WERI-Rb-1 (cell line): ENCODE data around the gene CREM.

Experiments used
- DNase-seq: peaks from one replicate; pipeline ENCODE4 v3.0.0-alpha.2; 2020
- H3K27ac ChIP-seq: fragments of 250-450 bp; sonication (Bioruptor Pico); 2 replicates; pipeline ENCODE4 v1.5.1; 2020; ENCODE audit warnings: mild to moderate bottlenecking, moderate library complexity
- H3K27me3 ChIP-seq: fragments of 250-450 bp; sonication (Bioruptor Pico); 2 replicates; pipeline ENCODE4 v1.5.1; 2021; ENCODE audit warnings: mild to moderate bottlenecking, low read depth, moderate library complexity; ENCODE audit not compliant: insufficient read depth, severe bottlenecking
- H3K36me3 ChIP-seq: fragments of 250-450 bp; sonication (Bioruptor Pico); 2 replicates; pipeline ENCODE4 v1.5.1; 2020; ENCODE audit warnings: mild to moderate bottlenecking, moderate library complexity
- H3K4me3 ChIP-seq: 2 replicates; pipeline ENCODE4 v1.5.1; 2011; ENCODE audit warnings: low read depth, mild to moderate bottlenecking, control low read depth, low read length
- H3K9me3 ChIP-seq: fragments of 250-450 bp; sonication (Bioruptor Pico); 2 replicates; pipeline ENCODE4 v1.5.1; 2021; ENCODE audit warnings: mild to moderate bottlenecking, moderate library complexity; ENCODE audit not compliant: severe bottlenecking
- TF ChIP-seq, protein P1 (sequence below): IDR thresholded peaks from 2 replicates; pipeline ENCODE4 v1.5.1; 2011; ENCODE audit warnings: low read depth, mild to moderate bottlenecking, control low read depth, inconsistent platforms, low read length

Gene CREM

GRCh38 chr10:35103882-35104281 lies 22.8 kb upstream of the CREM start:
- no peak overlapping the region for H3K4me3 ChIP-seq
- no peaks in the 10 kb centered on the region for H3K9me3 ChIP-seq
- TF ChIP-seq, protein P1, sequence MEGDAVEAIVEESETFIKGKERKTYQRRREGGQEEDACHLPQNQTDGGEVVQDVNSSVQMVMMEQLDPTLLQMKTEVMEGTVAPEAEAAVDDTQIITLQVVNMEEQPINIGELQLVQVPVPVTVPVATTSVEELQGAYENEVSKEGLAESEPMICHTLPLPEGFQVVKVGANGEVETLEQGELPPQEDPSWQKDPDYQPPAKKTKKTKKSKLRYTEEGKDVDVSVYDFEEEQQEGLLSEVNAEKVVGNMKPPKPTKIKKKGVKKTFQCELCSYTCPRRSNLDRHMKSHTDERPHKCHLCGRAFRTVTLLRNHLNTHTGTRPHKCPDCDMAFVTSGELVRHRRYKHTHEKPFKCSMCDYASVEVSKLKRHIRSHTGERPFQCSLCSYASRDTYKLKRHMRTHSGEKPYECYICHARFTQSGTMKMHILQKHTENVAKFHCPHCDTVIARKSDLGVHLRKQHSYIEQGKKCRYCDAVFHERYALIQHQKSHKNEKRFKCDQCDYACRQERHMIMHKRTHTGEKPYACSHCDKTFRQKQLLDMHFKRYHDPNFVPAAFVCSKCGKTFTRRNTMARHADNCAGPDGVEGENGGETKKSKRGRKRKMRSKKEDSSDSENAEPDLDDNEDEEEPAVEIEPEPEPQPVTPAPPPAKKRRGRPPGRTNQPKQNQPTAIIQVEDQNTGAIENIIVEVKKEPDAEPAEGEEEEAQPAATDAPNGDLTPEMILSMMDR: no peak
- H3K27ac ChIP-seq: no peak overlapping the region
- H3K36me3 ChIP-seq: no peaks in the 10 kb centered on the region
- no peak for DNase-seq
- no peaks in the 10 kb centered on the region for H3K27me3 ChIP-seq

DNA sequence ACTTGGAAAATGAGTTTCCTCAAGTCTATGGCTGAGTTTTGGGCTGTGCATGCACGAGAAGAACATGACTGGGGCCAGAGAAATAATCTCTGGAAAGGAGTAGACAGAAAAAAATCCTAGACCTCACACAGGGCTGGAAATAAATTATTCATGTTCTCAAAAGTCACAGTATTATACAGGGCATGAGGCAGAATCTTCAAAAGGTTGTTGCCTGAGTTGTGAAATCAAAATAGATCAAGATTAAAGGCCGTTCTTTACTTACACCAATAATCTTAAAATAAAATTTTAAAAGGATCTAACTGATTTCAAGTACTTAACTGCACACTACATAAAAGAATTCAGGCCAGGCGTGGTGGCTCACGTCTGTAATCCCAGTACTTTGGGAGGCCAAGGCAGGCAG lies 14.1 kb upstream of the CREM start:
- no peaks in the 10 kb centered on the region for H3K9me3 ChIP-seq
- H3K4me3 ChIP-seq: no peak overlapping the region
- H3K27me3 ChIP-seq: no peaks in the 10 kb centered on the region
- H3K36me3 ChIP-seq: no peaks in the 10 kb centered on the region
- no peak overlapping the region for H3K27ac ChIP-seq
- TF ChIP-seq, protein P1: no peak
- no peak for DNase-seq

DNA sequence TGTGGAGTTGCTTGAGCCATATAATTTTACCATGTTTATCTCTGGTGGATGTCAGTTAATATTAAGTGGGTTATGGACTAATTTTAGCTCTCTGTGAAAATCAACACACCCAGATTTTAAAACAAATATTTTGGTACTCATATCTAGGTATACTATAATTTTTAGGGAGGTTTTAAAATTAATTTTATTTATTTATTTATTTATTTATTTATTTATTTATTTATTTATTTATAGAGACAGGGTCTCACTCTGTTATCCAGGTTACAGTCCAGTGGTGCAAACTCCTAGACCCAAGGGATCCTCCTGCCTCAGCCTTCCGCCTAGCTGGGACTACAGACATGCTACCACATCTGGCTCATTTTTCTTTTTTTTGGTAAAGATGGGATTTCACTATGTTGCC lies 7.3 kb upstream of the CREM start:
- DNase-seq: no peak
- TF ChIP-seq, protein P1: no peak
- no peaks in the 10 kb centered on the region for H3K36me3 ChIP-seq
- H3K27me3 ChIP-seq: no peaks in the 10 kb centered on the region
- no peak overlapping the region for H3K4me3 ChIP-seq
- no peaks in the 10 kb centered on the region for H3K9me3 ChIP-seq
- H3K27ac ChIP-seq: no peak overlapping the region

DNA sequence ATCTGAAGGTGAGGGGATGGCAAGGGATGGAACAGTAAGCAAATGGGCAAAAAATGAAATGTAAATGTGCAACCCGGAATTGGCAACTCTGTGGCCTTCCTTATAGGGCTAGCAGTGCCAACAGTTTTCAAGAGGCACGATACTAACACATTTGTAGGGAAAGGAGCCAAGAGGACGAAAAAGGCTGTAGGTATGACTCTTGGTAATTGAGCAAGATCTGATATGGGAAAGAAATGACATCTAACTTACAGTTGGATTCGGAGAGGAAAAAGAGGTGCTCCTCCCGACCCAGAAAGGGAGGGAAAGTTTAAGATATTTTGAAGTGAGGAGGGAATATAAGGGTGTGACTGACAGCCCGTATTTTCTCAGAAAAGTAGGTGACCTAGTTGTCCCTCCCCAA lies 2.1 kb upstream of the CREM start:
- H3K36me3 ChIP-seq: no peaks in the 10 kb centered on the region
- H3K27ac ChIP-seq: no peak overlapping the region
- H3K27me3 ChIP-seq: no peaks in the 10 kb centered on the region
- DNase-seq: no peak
- TF ChIP-seq, protein P1: no peak
- H3K4me3 ChIP-seq: no peak overlapping the region
- no peaks in the 10 kb centered on the region for H3K9me3 ChIP-seq

GRCh38 chr10:35126062-35126529 lies 550 bp upstream of the CREM start:
- no peaks in the 10 kb centered on the region for H3K36me3 ChIP-seq
- H3K4me3 ChIP-seq: peak overlapping the region; percentile 31
- no peak for DNase-seq
- H3K27me3 ChIP-seq: no peaks in the 10 kb centered on the region
- peak overlapping the region; percentile 72 for H3K27ac ChIP-seq
- TF ChIP-seq, protein P1: no peak
- no peaks in the 10 kb centered on the region for H3K9me3 ChIP-seq

- peak; percentile 9 for DNase-seq
- Histone ChIP-seq H3K4me3 (peak overlapping the region; percentile 92), H3K36me3 (no peaks in the 10 kb centered on the region), H3K9me3 (no peaks in the 10 kb centered on the region), H3K27me3 (no peaks in the 10 kb centered on the region), H3K27ac (peak overlapping the region; percentile 94)
- TF ChIP-seq, protein P1: no peak
Observed at GRCh38 chr10:35127289-35127891, 744 bp downstream of the CREM start.
